IPS-15b (cell line): Measurements from ENCODE around the gene PTPRN2.
"Not testable (repeated sequence)": the region's sequence is repeated elsewhere in the genome, so short reads cannot be mapped to it uniquely, and the experiment has no call there.

Experiments used
- H3K27me3 ChIP-seq: one replicate; pipeline ENCODE4 v1.6.1; 2013; ENCODE audit warnings: low read length; ENCODE audit not compliant: control insufficient read depth, insufficient read depth
- H3K36me3 ChIP-seq: one replicate; pipeline ENCODE4 v1.6.1; 2013; ENCODE audit warnings: low read length; ENCODE audit not compliant: control insufficient read depth, insufficient read depth
- H3K4me1 ChIP-seq: one replicate; pipeline ENCODE4 v1.6.1; 2013; ENCODE audit warnings: mild to moderate bottlenecking, low read length; ENCODE audit not compliant: control insufficient read depth, insufficient read depth
- H3K4me3 ChIP-seq: one replicate; pipeline ENCODE4 v1.5.1; 2013; ENCODE audit warnings: low read depth, low read length
- H3K9ac ChIP-seq: one replicate; pipeline ENCODE4 v1.6.1; 2013; ENCODE audit warnings: low read depth, mild to moderate bottlenecking, low read length
- H3K9me3 ChIP-seq: one replicate; pipeline ENCODE4 v1.6.1; 2013; ENCODE audit warnings: mild to moderate bottlenecking, low read length; ENCODE audit not compliant: control insufficient read depth, insufficient read depth

PTPRN2 gene

DNA sequence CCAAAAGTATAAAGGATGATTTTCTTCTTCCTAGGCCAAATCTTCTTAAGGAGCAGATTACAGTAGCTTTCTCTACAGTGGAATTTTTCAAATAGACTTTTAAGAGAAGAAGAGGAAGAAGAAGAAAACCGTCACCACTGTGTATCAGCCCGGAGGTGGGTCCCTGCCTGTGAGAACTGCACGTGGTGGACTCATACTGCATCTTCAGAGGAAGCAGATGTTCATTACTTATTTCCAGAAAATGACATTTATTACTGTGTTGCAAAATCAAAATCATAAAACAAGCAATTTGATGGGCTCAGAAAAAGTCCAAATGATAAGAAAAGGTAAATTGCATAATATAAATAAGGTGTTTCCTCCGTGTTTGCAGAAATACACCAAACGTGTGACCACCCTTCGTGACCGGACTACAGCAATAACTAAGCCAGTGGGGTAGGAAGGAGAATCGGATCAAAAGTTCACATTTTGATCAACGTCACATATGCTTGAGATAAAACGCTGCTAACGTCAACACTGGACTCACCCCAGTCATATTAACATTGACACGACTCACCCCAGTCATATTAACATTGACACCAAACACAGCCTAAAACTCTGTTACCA is 179.2 kb downstream of the PTPRN2 start:
- no peaks in the 10 kb centered on the region for H3K27me3 ChIP-seq
- no peaks in the 10 kb centered on the region for H3K9me3 ChIP-seq
- no peak overlapping the region for H3K4me3 ChIP-seq
- no peak overlapping the region for H3K9ac ChIP-seq
- H3K4me1 ChIP-seq: no peaks in the 10 kb centered on the region
- no peaks in the 10 kb centered on the region for H3K36me3 ChIP-seq

DNA sequence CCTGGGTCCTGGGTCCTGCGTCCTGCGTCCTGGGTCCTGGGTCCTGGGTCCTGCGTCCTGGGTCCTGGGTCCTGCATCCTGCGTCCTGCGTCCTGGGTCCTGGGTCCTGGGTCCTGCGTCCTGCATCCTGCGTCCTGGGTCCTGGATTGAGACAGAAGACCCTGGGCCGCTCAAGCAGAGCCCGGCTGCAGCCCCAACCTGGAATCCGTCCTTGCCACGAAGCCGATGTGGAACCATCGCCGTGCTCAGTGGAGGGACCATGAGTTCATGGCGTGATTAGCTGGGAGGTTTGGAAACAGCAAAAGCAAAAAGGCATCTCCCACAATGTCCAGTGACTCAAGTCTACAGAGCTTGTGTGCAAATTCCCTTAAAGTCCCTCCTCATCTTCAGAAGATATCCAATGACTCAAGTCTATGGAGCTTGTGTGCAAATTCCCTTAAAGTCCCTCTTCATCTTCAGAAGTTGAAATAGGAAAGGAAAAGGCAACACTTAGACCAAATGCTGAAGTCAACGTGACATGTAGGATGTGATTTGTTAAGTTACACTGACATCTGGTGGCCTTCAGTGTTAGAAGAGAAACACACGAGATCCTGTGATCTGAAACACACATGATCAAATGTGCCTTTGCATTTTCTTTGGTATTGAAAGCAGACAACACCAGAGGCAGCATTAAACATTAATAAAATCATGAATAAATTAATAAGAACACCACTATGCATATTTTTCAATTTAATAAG is 179.9 kb downstream of the PTPRN2 start:
- no peaks in the 10 kb centered on the region for H3K4me1 ChIP-seq
- no peaks in the 10 kb centered on the region for H3K36me3 ChIP-seq
- no peaks in the 10 kb centered on the region for H3K9me3 ChIP-seq
- no peak overlapping the region for H3K4me3 ChIP-seq
- no peaks in the 10 kb centered on the region for H3K27me3 ChIP-seq
- no peak overlapping the region for H3K9ac ChIP-seq

DNA sequence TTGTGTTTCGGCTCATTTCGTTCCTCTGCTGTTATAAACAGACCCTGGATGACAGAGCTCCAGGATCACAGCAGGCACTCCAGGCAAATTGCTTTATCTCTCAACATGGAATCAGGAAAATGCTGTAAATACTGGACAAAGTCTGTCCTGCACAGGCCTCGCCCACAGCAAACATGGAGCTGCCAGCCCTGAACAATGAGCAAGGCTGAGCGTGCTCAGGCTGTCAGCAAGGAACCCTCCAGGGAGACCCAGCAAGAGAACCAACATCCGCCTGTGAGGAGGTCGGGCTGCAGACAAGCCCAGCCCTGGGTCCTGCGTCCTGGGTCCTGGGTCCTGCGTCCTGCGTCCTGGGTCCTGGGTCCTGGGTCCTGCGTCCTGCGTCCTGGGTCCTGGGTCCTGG is 180.8 kb downstream of the PTPRN2 start:
- Histone ChIP-seq H3K27me3 (no peaks in the 10 kb centered on the region), H3K9me3 (no peaks in the 10 kb centered on the region), H3K36me3 (no peaks in the 10 kb centered on the region), H3K4me1 (no peaks in the 10 kb centered on the region), H3K4me3 (no peak overlapping the region), H3K9ac (no peak overlapping the region)

DNA sequence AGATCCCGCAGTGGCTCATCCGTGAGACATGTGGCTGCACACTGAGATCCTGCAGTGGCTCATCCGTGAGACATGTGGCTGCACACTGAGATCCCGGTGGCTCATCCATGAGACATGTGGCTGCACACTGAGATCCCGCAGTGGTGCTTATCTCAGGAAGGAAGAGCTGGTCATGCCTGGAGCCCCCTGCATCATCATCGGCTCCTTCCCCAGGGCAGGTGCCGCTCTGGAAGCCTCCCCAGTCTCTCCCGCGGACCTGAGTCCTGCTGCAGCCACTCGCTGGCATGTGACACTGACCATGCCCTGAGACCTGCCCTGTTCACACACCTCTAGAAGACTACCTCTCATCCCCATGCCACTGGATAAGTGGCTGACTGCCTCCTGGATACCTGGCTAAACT is 181.3 kb downstream of the PTPRN2 start:
- Histone ChIP-seq H3K36me3 (no peaks in the 10 kb centered on the region), H3K4me1 (no peaks in the 10 kb centered on the region), H3K9ac (no peak overlapping the region), H3K4me3 (no peak overlapping the region), H3K27me3 (no peaks in the 10 kb centered on the region), H3K9me3 (no peaks in the 10 kb centered on the region)

DNA sequence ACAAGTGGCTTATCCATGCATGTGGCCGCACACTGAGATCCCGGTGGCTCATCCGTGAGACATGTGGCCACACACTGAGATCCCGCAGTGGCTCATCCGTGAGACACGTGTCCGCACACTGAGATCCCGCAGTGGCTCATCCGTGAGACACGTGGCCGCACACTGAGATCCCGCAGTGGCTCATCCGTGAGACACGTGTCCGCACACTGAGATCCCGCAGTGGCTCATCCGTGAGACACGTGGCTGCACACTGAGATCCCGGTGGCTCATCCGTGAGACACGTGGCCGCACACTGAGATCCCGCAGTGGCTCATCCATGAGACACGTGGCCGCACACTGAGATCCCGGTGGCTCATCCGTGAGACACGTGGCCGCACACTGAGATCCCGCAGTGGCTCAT is 181.9 kb downstream of the PTPRN2 start:
- H3K36me3 ChIP-seq, H3K9ac ChIP-seq, H3K27me3 ChIP-seq, H3K4me3 ChIP-seq, H3K9me3 ChIP-seq, H3K4me1 ChIP-seq: not testable (repeated sequence)

DNA sequence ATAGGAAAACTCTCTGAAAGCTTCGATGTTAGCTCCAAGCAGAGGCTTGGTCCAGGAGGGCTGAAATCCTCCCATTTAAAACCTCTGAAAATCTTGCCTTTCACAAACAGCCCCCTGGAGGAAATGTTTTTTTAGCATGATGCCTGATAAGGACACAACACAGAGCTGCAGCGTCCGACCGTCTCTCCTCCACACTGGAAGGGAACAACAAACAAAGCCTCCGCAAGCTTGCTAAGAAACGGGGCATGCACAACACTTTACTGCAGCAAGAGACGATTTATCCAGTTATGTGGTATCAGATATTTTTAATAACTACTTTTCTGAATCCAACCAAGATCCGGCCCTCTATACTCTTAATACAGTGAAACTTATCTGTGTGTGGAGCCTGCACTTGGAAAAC is 182.3 kb downstream of the PTPRN2 start:
- Histone ChIP-seq H3K9ac (no peak overlapping the region), H3K4me3 (no peak overlapping the region), H3K27me3 (no peaks in the 10 kb centered on the region), H3K36me3 (no peaks in the 10 kb centered on the region), H3K4me1 (no peaks in the 10 kb centered on the region), H3K9me3 (no peaks in the 10 kb centered on the region)

DNA sequence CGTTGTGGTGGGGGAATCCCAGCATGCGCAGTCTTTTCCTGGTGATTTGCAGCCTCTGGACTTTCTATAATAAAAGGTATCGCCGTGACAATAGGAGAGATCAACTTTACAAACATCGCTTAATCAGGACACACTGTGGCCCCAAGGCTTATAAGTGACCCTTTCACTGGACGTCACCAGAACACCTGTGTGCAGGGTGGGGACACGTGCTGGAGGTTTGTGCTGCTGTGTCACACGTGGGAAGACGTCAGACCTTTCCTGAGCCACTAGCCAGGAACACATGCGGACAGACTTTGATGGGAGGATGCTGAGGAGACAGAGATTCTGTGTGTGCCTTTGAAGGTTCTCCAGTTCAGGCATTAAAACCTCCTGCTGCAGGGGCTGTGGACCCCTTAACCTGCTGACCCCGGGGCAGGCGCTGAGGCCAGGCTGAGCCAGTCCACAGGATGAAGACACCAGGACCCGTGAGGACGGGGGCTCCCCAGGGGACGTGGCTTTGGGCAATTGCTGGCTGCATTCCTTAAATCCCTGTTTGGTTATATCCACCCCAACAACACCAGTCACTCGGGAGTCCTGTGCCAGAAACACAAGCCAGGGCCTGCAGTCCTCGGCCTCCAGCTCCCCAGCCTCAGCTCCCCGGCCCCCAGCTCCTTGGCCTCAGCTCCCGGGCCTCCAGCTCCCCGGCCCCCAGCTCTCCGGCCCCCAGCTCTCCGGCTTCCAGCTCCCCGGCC is 183.4 kb downstream of the PTPRN2 start:
- H3K9me3 ChIP-seq: no peaks in the 10 kb centered on the region
- no peak overlapping the region for H3K9ac ChIP-seq
- no peak overlapping the region for H3K4me3 ChIP-seq
- H3K27me3 ChIP-seq: no peaks in the 10 kb centered on the region
- H3K4me1 ChIP-seq: no peaks in the 10 kb centered on the region
- no peaks in the 10 kb centered on the region for H3K36me3 ChIP-seq

DNA sequence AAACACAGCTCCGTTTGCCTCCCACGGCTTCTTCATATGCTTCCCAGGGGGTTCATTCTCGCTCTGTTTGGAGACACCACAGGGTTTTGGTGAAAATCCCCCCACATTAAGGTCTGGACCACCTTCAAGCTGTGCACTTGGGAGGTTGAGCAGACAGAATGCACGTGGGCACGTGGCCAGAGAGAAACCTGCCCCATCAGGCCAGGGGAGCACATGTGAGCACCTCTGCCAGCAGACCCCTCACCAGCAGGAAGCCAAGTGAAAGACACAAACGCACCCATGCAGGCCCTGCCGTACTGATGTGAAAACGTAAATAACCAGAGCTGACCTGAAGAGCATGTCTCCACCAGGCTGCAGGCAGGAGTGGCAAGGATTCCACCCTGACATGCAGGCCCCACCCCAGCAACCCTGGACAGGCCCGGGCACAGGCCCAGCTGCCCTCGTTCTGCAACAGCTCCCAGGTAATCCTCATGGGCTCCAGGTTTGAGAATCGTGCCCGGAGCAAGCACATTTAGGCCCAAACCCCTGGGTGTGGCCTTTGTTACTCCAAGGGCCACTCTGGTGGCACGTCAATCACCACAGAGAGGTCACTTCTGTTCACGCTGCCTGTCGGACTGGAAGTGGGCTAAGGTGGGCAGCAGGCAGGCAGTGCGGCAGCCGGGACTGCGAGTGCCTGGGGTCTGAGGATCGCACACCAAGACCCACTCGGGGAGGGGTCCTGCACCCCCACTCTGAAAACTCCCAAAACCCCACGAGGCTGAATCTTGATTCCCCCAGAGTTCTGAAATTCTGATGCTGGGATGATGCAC is 184.4 kb downstream of the PTPRN2 start:
- no peaks in the 10 kb centered on the region for H3K4me1 ChIP-seq
- H3K27me3 ChIP-seq: no peaks in the 10 kb centered on the region
- no peaks in the 10 kb centered on the region for H3K9me3 ChIP-seq

DNA sequence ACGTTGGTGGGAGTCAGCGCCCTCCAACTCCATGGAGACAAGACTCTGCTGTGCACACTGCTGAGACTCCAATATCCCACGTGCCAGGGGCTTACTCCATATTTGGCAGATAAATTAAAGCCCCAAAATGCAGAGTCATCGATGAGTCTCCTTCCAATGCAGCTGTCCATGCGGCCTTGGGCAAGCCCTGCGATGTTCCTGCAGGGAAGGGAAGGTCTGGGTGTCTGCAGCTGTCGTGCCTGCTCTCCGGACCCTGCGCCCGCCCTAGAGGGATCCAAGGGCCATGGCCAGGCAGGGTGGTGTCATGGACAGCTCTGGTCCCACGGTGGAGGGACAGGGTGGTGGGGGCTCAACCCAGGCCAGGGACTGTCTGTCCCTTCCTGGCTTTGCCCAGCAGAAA is 185.2 kb downstream of the PTPRN2 start:
- Histone ChIP-seq H3K9ac (no peak overlapping the region), H3K4me1 (no peaks in the 10 kb centered on the region), H3K4me3 (no peak overlapping the region), H3K36me3 (no peaks in the 10 kb centered on the region), H3K9me3 (no peaks in the 10 kb centered on the region), H3K27me3 (no peaks in the 10 kb centered on the region)

More for the DNA sequence above, 184.4 kb downstream of the PTPRN2 start:
- Histone ChIP-seq H3K36me3 (no peaks in the 10 kb centered on the region), H3K9ac (no peak overlapping the region), H3K4me3 (no peak overlapping the region)

DNA sequence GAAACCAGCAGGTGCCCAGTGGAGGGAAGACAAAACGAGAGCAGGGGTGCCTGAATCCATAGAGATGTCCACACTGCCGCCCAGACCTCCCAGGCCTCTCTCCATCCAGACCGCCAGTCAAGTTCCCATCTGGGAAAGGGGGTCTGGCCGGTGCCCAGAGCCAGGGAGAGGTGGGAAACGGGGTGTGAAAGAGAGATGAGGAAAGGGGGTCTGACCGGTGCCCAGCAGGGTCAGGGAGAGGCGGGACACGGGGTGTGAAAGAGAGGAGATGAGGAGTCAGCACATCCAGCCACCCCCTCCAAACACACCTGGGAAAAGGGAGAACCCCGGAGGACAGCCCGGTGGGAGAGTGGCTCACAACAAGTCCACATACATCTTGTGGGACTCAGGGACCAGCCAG is 185.8 kb downstream of the PTPRN2 start:
- no peak overlapping the region for H3K4me3 ChIP-seq
- H3K9me3 ChIP-seq: no peaks in the 10 kb centered on the region
- no peak overlapping the region for H3K9ac ChIP-seq
- no peaks in the 10 kb centered on the region for H3K27me3 ChIP-seq
- no peaks in the 10 kb centered on the region for H3K4me1 ChIP-seq
- no peaks in the 10 kb centered on the region for H3K36me3 ChIP-seq

DNA sequence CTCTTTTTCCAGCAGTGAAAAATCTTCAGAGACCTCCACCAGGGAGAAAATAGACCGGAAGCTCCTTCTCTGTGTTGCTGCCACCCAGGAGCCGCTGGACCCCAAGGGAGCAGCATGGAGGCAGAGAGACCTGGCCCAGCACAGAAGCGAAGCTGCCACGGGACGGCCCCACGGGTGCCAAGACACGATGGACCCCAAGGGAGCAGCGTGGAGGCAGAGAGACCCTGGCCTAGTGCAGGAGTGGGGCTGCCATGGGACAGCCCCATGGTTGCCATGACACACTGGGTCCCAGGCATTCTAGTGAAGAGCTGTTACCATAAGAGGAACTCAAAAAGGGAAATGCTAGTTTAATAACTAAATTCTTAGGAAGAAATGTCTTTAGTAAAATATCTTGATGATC is 186.3 kb downstream of the PTPRN2 start:
- H3K9me3 ChIP-seq: no peaks in the 10 kb centered on the region

More for the DNA sequence above, 186.3 kb downstream of the PTPRN2 start:
- H3K9ac ChIP-seq: no peak overlapping the region
- no peaks in the 10 kb centered on the region for H3K36me3 ChIP-seq
- H3K4me3 ChIP-seq: no peak overlapping the region
- H3K27me3 ChIP-seq: no peaks in the 10 kb centered on the region
- H3K4me1 ChIP-seq: no peaks in the 10 kb centered on the region
